CD14-positive monocyte (primary cell): ENCODE measurements around the gene AS3MT. TPM values are rescaled to one million over a fixed set of nuclear protein-coding genes. Genes with fewer than 3 reads are reported as not detected.

ENCODE experiments used
- DNase-seq, 3 donors: peaks; one replicate each; pipeline ENCODE4 v3.0.0-alpha.2; 2011 to 2022
- H2AFZ ChIP-seq: 2 replicates; pipeline ENCODE4 v1.6.0; 2012; ENCODE audit warnings: mild to moderate bottlenecking, low read depth, low read length, inconsistent platforms; ENCODE audit not compliant: insufficient read depth, poor library complexity, severe bottlenecking
- H3K27ac ChIP-seq, 2 donors: 1 replicate in 1 of 2; 2 replicates in 1 of 2; pipeline ENCODE4 v1.5.1; 2012 to 2013; ENCODE audit warnings: low read length in 2 of 2, control low read depth in 1 of 2, inconsistent platforms in 1 of 2, low read depth in 1 of 2, mild to moderate bottlenecking in 1 of 2
- H3K27me3 ChIP-seq, 2 donors: one replicate each; pipeline versions ENCODE4 v1.6.0 to v1.6.1; 2011 to 2013; ENCODE audit warnings: low read length in 2 of 2; ENCODE audit not compliant: control insufficient read depth in 2 of 2, insufficient read depth in 2 of 2
- H3K36me3 ChIP-seq, 2 donors: replicated peaks in 1 of 2; 1 replicate in 1 of 2; 2 replicates in 1 of 2; pipeline versions ENCODE4 v1.5.1 to v1.6.1; 2012 to 2013; ENCODE audit warnings: low read length in 2 of 2, control low read depth in 1 of 2, inconsistent platforms in 1 of 2, mild to moderate bottlenecking in 1 of 2; ENCODE audit not compliant: insufficient read depth in 2 of 2, control insufficient read depth in 1 of 2
- H3K4me1 ChIP-seq, 2 donors: 1 replicate in 1 of 2; 2 replicates in 1 of 2; pipeline versions ENCODE4 v1.5.1 to v1.6.1; 2012 to 2013; ENCODE audit warnings: low read length in 2 of 2, control low read depth in 1 of 2, inconsistent platforms in 1 of 2, mild to moderate bottlenecking in 1 of 2, moderate library complexity in 1 of 2; ENCODE audit not compliant: insufficient read depth in 2 of 2, control insufficient read depth in 1 of 2
- H3K4me2 ChIP-seq: replicated peaks from 2 replicates; pipeline ENCODE3; 2012; ENCODE audit warnings: low read length, moderate library complexity, mild to moderate bottlenecking; ENCODE audit not compliant: poor library complexity, severe bottlenecking; ENCODE audit errors: extremely low read depth
- H3K4me3 ChIP-seq, 3 experiments: fragments of 200-600 bp in 1 of 3; sonication (generic) in 1 of 3; replicated peaks in 1 of 3; 1 replicate in 2 of 3; 2 replicates in 1 of 3; pipeline ENCODE4 v1.5.1; 2011 to 2013; ENCODE audit warnings: low read length in 3 of 3, mild to moderate bottlenecking in 3 of 3, control low read depth in 2 of 3, low read depth in 2 of 3, inconsistent platforms in 1 of 3, moderate library complexity in 1 of 3
- H3K79me2 ChIP-seq: 2 replicates; pipeline ENCODE4 v1.6.0; 2012; ENCODE audit warnings: mild to moderate bottlenecking, control low read depth, inconsistent platforms, low read length, moderate library complexity; ENCODE audit not compliant: insufficient read depth
- H3K9ac ChIP-seq: 2 replicates; pipeline ENCODE4 v1.6.0; 2017; ENCODE audit warnings: low read length, mild to moderate bottlenecking; ENCODE audit not compliant: insufficient read depth, poor library complexity, severe bottlenecking
- H3K9me3 ChIP-seq, 2 donors: replicated peaks in 1 of 2; 1 replicate in 1 of 2; 2 replicates in 1 of 2; pipeline versions ENCODE4 v1.5.1 to v1.6.1; 2012 to 2013; ENCODE audit warnings: low read length in 2 of 2, control low read depth in 1 of 2; ENCODE audit not compliant: control insufficient read depth in 1 of 2, insufficient read depth in 1 of 2
- H4K20me1 ChIP-seq: 2 replicates; pipeline ENCODE4 v1.6.0; 2012; ENCODE audit warnings: mild to moderate bottlenecking, low read length, control low read depth, moderate library complexity; ENCODE audit not compliant: insufficient read depth
- H3K27ac Mint-ChIP-seq, 7 donors: one replicate each; pipeline ENCODE4 v1.8.0; 2020; ENCODE audit warnings: mild to moderate bottlenecking in 7 of 7, mixed read lengths in 7 of 7, moderate library complexity in 6 of 7, inconsistent platforms in 2 of 7
- H3K27me3 Mint-ChIP-seq, 3 donors: one replicate each; pipeline ENCODE4 v1.8.0; 2021 to 2022; ENCODE audit warnings: low read depth in 3 of 3, mild to moderate bottlenecking in 3 of 3, mixed read lengths in 3 of 3, moderate library complexity in 3 of 3, inconsistent platforms in 1 of 3
- H3K36me3 Mint-ChIP-seq, 2 donors: one replicate each; pipeline ENCODE4 v1.8.0; 2020; ENCODE audit warnings: mixed read lengths in 2 of 2, inconsistent platforms in 1 of 2, mild to moderate bottlenecking in 1 of 2
- H3K4me1 Mint-ChIP-seq: one replicate; pipeline ENCODE4 v1.8.0; 2020; ENCODE audit warnings: mild to moderate bottlenecking, mixed read lengths
- H3K4me3 Mint-ChIP-seq, 2 donors: one replicate each; pipeline ENCODE4 v1.8.0; 2020; ENCODE audit warnings: mild to moderate bottlenecking in 2 of 2, mixed read lengths in 2 of 2, moderate library complexity in 1 of 2
- H3K9me3 Mint-ChIP-seq, 7 donors: one replicate each; pipeline ENCODE4 v1.8.0; 2020 to 2022; ENCODE audit warnings: mixed read lengths in 7 of 7, mild to moderate bottlenecking in 6 of 7, moderate library complexity in 6 of 7, inconsistent platforms in 2 of 7
- CTCF ChIP-seq: fragments of 200-600 bp; IDR thresholded peaks from one replicate; pipeline ENCODE4 v1.8.0; 2022; ENCODE audit warnings: antibody characterized with exemption, mild to moderate bottlenecking
- WGBS: methylation state at CpG from one replicate; pipeline ENCODE4 v1.1.5; 2013; ENCODE audit warnings: missing lambda C conversion rate; ENCODE audit not compliant: insufficient coverage; 5-methylcytosine and 5-hydroxymethylcytosine counted together
- intact Hi-C, 2 donors: fragments of 100-400 bp; cut with micrococcal nuclease; formaldehyde crosslinking; loops; one replicate each; pipeline versions ENCODE4 v1.15.0 to v1.15.1; 2023
- polyA plus RNA-seq, 3 donors: library from polyadenylated mRNA; depleted of rRNA in 1 of 3; unstranded in 2 of 3; stranded (reverse) in 1 of 3; fragments of 300-500 nt in 2 of 3; fragments of >200 nt in 1 of 3; fragmentation: Illumina TruSeq in 2 of 3; gene quantifications; 1 replicate in 2 of 3; 2 replicates in 1 of 3; pipeline ENCODE4 v1.2.3, GENCODE V29; 2012 to 2021

The AS3MT gene
- polyA plus RNA-seq, 3 donors = 0.09 to 0.45 TPM; not detected in 1

GRCh38 chr10:102930720-102931119 is 61.5 kb downstream of the AS3MT start:
- Histone ChIP-seq H3K27me3 (no peaks in the 10 kb centered on the region), H3K4me1 (peaks cover 7% of the 10 kb centered on the region in 2 donors), H3K36me3 (no peaks in the 10 kb centered on the region), H3K9me3 (no peaks in the 10 kb centered on the region), H2AFZ (no peak overlapping the region), H3K79me2 (no peaks in the 10 kb centered on the region), H3K4me2 (no peak overlapping the region), H3K9ac (no peak overlapping the region), H3K27ac (no peak overlapping the region), H4K20me1 (no peaks in the 10 kb centered on the region), H3K4me3 (no peak overlapping the region)
- Mint-ChIP-seq H3K9me3 (peaks cover 0 to 11% (median 4%) of the 10 kb centered on the region in 7 donors), H3K27me3 (peaks cover 0 to 7% (median 1%) of the 10 kb centered on the region in 3 donors), H3K4me1 (peaks cover 16% of the 10 kb centered on the region), H3K36me3 (no peaks in the 10 kb centered on the region), H3K4me3 (no peak overlapping the region), H3K27ac (no peak overlapping the region)
- intact Hi-C loops = no loop called here
- WGBS = no CpG with 5 or more reads among the region's 2 CpGs
- DNase-seq = no peak
- TF ChIP-seq CTCF = no peak

GRCh38 chr10:102931643-102932042 is 62.4 kb downstream of the AS3MT start:
- H3K27ac ChIP-seq = no peak overlapping the region
- intact Hi-C loops = no loop called here
- WGBS = no CpG with 5 or more reads among the region's 5 CpGs
- no peak for DNase-seq
- H3K4me1 ChIP-seq = peaks cover 7% of the 10 kb centered on the region in 2 donors
- no peak overlapping the region for H3K4me2 ChIP-seq
- no peak overlapping the region for H2AFZ ChIP-seq
- H3K4me3 ChIP-seq = no peak overlapping the region
- no peaks in the 10 kb centered on the region for H3K36me3 Mint-ChIP-seq
- H3K27me3 ChIP-seq = no peaks in the 10 kb centered on the region
- H3K27ac Mint-ChIP-seq = no peak overlapping the region
- no peak for TF ChIP-seq CTCF
- H3K36me3 ChIP-seq = no peaks in the 10 kb centered on the region
- H3K9me3 ChIP-seq = no peaks in the 10 kb centered on the region
- peaks cover 0 to 5% (median 1%) of the 10 kb centered on the region in 3 donors for H3K27me3 Mint-ChIP-seq
- peaks cover 0 to 11% (median 4%) of the 10 kb centered on the region in 7 donors for H3K9me3 Mint-ChIP-seq
- H3K4me3 Mint-ChIP-seq = no peak overlapping the region
- peaks cover 16% of the 10 kb centered on the region for H3K4me1 Mint-ChIP-seq
- H3K9ac ChIP-seq = no peak overlapping the region
- H4K20me1 ChIP-seq = no peaks in the 10 kb centered on the region
- no peaks in the 10 kb centered on the region for H3K79me2 ChIP-seq
